Measurements from ENCODE around the gene GOLGA6L10. TPM values are rescaled to one million over a fixed set of nuclear protein-coding genes. Genes with fewer than 3 reads are reported as not detected.
"Not testable (repeated sequence)": the region's sequence is repeated elsewhere in the genome, so short reads cannot be mapped to it uniquely, and the experiment has no call there.

GOLGA6L10 gene
- total RNA-seq, 1 donor from 2014 or later, result 3.6 TPM

DNA sequence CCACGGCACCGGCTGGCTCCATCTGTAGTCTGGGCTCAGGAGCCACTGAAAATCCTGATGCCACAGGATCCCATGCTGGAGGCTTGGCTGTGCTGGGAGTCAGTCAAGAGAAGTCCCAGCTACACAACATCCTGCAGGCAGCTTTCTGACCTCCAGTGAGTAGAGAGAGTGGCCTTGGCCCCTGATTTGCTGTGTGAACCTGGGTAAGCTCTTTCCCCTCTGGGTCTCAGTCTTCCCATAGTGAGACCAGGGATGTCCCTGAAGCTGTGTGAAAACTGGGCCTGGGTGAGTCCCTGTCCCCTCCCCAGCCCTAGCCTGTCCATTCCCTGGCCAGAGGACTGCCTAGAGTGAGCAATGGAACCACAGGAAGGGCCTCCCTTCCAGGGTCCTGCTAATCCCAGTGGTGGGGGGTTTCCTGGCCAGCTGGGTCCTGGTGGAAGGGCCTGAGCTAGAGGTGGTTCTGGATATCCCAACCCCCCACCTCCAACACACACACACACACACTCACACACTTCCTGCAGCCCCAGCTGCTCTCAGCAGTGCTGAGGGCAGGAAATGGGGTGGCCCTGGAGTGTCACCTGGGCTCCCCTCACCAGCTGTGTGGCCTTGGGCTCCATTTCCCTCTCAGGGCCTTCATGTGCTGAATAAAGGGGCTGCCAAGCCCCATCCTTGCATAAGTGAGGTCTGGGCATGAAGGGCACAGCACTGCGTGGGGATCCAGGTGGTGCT lies 17.5 kb downstream of the GOLGA6L10 start:
- H3K4me1 Mint-ChIP-seq; H3K27ac Mint-ChIP-seq (ENCODE audit: unreplicated experiment); H3K27me3 Mint-ChIP-seq (ENCODE audit: low read depth); DNase-seq (ENCODE audit: low read depth, low spot score); H3K4me3 Mint-ChIP-seq; H3K36me3 Mint-ChIP-seq (ENCODE audit: low read depth); H3K9me3 Mint-ChIP-seq: not testable (repeated sequence)

DNA sequence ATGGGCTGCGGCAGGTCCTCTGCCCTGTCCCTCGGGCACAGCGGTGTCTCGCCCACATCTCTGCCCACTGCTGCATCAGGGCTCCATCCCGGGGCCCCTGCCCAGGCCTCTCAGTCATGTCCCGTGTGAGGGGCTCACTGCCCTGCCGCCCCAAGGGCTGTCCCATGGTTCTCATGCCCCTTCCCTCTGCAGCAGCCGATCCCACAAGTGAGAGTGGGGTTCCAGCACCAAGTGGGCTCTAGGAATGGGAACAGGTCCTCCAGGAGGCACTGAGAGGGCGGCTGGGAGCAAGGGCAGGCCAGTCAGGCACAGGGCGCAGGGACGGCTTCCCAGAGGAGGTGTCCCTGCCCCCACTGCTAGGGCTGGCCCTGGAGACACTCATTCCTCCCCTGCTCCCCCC lies 18.4 kb downstream of the GOLGA6L10 start:
- H3K4me3 Mint-ChIP-seq; H3K4me1 Mint-ChIP-seq; DNase-seq (ENCODE audit: low read depth, low spot score); H3K36me3 Mint-ChIP-seq (ENCODE audit: low read depth); H3K27ac Mint-ChIP-seq (ENCODE audit: unreplicated experiment); H3K27me3 Mint-ChIP-seq (ENCODE audit: low read depth); H3K9me3 Mint-ChIP-seq: not testable (repeated sequence)

DNA sequence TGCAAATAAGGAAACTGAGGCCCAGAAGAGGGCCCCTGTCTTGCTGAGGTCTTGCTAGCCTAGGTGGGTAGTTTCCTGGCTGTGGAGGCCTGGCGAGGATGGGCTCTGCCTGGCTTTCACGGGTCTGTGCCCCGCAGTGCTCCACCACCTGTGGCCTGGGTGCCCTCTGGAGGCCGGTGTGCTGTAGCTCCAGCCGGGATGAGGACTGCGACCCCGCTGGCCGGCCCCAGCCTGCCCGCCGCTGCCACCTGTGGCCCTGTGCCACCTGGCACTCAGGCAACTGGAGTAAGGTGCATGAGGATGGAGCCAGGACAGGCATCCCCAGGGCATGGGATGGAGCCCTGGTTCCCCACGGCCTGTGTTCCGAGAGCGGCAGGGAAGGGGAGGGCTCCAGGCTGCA lies 20.2 kb downstream of the GOLGA6L10 start:
- not testable (repeated sequence) for H3K36me3 Mint-ChIP-seq (ENCODE audit: low read depth); H3K27ac Mint-ChIP-seq (ENCODE audit: unreplicated experiment); H3K27me3 Mint-ChIP-seq (ENCODE audit: low read depth); DNase-seq (ENCODE audit: low read depth, low spot score); H3K9me3 Mint-ChIP-seq; H3K4me3 Mint-ChIP-seq; H3K4me1 Mint-ChIP-seq

DNA sequence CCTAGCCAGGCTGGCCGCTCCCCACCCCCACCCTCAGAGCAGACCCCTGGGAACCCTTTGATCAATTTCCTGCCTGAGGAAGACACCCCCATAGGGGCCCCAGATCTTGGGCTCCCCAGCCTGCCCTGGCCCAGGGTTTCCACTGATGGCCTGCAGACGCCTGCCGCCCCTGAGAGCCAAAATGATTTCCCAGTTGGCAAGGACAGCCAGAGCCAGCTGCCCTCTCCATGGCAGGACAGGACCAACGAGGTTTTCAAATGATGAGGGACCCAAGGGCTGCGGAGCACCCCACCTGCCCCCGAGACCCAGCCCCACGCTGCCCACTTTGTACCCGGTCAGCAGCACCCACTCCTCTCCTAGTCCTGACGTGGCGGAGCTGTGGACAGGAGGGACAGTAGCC lies 21.9 kb downstream of the GOLGA6L10 start:
- H3K27ac Mint-ChIP-seq (ENCODE audit: unreplicated experiment); H3K9me3 Mint-ChIP-seq; H3K4me1 Mint-ChIP-seq; H3K36me3 Mint-ChIP-seq (ENCODE audit: low read depth); H3K27me3 Mint-ChIP-seq (ENCODE audit: low read depth); H3K4me3 Mint-ChIP-seq; DNase-seq (ENCODE audit: low read depth, low spot score): not testable (repeated sequence)

GRCh38 chr15:82326896-82327295 lies 22.4 kb downstream of the GOLGA6L10 start:
- not testable (repeated sequence) for H3K27me3 Mint-ChIP-seq (ENCODE audit: low read depth); DNase-seq (ENCODE audit: low read depth, low spot score); H3K4me3 Mint-ChIP-seq; H3K9me3 Mint-ChIP-seq; H3K36me3 Mint-ChIP-seq (ENCODE audit: low read depth); H3K4me1 Mint-ChIP-seq; H3K27ac Mint-ChIP-seq (ENCODE audit: unreplicated experiment)

DNA sequence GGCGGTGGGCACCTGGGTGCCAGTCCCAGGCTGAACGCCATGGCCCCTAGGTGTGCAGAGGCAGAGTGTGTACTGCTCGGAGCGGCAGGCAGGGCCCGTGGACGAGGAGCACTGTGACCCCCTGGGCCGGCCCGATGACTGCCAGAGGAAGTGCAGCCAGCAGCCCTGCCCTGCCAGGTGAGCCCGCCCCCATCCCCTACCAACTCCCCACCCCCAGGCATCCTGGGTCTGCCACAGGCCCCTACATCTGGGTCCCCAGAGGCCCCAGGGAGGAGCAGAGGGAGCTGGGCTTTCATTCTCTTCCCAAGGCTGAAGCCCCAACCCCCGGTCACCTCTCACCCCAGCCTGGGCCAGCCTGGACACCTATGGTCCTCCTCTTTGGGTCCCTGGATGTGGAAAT lies 23.6 kb downstream of the GOLGA6L10 start:
- not testable (repeated sequence) for H3K27ac Mint-ChIP-seq (ENCODE audit: unreplicated experiment); H3K9me3 Mint-ChIP-seq; H3K4me3 Mint-ChIP-seq; H3K36me3 Mint-ChIP-seq (ENCODE audit: low read depth); DNase-seq (ENCODE audit: low read depth, low spot score); H3K27me3 Mint-ChIP-seq (ENCODE audit: low read depth); H3K4me1 Mint-ChIP-seq

DNA sequence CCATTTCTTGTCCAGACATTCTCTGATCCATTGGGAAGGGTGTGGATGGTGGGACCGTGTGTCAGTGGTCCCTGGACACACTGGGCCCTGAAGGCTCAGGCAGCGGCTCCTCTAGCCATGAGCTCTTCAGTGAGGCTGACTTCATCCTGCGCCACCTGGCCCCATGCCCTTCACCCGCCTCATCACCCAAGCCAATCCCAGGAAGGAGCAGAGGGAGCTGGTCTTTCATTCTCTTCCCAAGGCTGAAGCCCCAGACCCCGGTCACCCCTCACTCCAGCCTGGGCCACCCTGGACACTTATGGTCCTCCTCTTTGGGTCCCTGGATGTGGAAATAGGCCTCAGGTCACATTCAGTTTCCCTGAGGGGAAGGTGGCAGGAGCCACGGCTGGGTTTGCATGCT lies 24.4 kb downstream of the GOLGA6L10 start:
- not testable (repeated sequence) for H3K4me1 Mint-ChIP-seq; DNase-seq (ENCODE audit: low read depth, low spot score); H3K27ac Mint-ChIP-seq (ENCODE audit: unreplicated experiment); H3K27me3 Mint-ChIP-seq (ENCODE audit: low read depth); H3K4me3 Mint-ChIP-seq; H3K36me3 Mint-ChIP-seq (ENCODE audit: low read depth); H3K9me3 Mint-ChIP-seq

GRCh38 chr15:82322488-82322887 lies 26.8 kb downstream of the GOLGA6L10 start:
- H3K9me3 Mint-ChIP-seq; H3K36me3 Mint-ChIP-seq (ENCODE audit: low read depth); H3K4me1 Mint-ChIP-seq; H3K27me3 Mint-ChIP-seq (ENCODE audit: low read depth); DNase-seq (ENCODE audit: low read depth, low spot score); H3K27ac Mint-ChIP-seq (ENCODE audit: unreplicated experiment); H3K4me3 Mint-ChIP-seq: not testable (repeated sequence)

DNA sequence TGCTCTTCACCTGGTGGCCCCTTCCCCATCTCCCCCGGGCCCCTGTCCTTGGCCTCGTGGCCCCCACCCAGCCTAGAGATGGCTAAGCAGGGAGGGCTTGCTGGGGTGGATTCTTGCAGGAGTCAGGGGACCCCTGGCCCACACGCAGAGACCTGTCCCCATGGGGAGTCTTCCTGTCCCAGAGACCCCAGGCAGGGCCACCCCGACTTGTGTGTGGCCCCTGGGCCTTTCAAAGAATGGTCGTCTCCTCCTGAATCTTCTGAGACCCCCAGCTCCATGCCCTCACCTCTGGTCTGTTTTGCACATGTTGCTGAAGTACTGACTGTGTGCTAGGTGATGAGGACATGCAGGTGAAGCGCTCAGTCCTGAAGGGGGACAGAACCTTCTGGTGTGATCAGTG lies 28.4 kb downstream of the GOLGA6L10 start:
- not testable (repeated sequence) for H3K4me1 Mint-ChIP-seq; H3K9me3 Mint-ChIP-seq; DNase-seq (ENCODE audit: low read depth, low spot score); H3K27ac Mint-ChIP-seq (ENCODE audit: unreplicated experiment); H3K36me3 Mint-ChIP-seq (ENCODE audit: low read depth); H3K4me3 Mint-ChIP-seq; H3K27me3 Mint-ChIP-seq (ENCODE audit: low read depth)

DNA sequence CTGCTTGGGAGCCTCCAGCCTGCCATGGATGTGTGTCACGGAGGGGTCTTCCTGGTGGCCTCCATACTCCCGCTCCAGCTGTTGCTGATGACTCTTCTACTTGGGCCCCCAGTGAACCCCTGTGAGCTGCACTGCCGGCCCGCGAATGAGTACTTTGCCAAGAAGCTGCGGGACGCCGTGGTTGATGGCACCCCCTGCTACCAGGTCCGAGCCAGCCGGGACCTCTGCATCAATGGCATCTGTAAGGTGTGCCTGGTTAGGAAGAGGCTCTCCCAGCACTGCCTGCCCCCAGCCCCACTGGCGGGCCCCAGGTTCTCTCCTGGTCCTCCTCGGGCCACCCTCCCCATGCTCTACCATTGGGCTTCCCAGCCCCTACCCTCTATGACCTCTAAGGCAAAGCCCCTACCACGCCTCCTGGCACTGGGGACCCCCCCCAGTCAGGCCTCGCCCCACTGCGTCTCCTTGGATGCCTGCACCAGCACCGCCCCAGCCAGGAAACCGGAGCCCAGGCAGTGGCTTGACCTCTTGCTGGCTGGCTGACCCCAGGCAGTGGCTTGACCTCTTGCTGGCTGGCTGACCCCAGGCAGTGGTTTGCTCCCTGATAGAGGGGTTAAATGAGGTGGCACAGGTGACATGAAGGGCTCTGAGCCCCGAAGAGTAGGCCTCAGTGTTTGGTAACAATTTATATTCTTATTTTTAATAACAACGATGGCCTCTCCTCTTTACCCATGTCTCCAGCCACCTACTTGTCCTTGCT lies 29.6 kb downstream of the GOLGA6L10 start:
- H3K36me3 Mint-ChIP-seq (ENCODE audit: low read depth); H3K4me1 Mint-ChIP-seq; DNase-seq (ENCODE audit: low read depth, low spot score); H3K4me3 Mint-ChIP-seq; H3K9me3 Mint-ChIP-seq; H3K27me3 Mint-ChIP-seq (ENCODE audit: low read depth); H3K27ac Mint-ChIP-seq (ENCODE audit: unreplicated experiment): not testable (repeated sequence)

- H3K9me3 Mint-ChIP-seq; H3K4me3 Mint-ChIP-seq; H3K27ac Mint-ChIP-seq (ENCODE audit: unreplicated experiment); DNase-seq (ENCODE audit: low read depth, low spot score); H3K4me1 Mint-ChIP-seq; H3K36me3 Mint-ChIP-seq (ENCODE audit: low read depth); H3K27me3 Mint-ChIP-seq (ENCODE audit: low read depth): not testable (repeated sequence)
Observed at GRCh38 chr15:82318281-82318680, 31.0 kb downstream of the GOLGA6L10 start.

DNA sequence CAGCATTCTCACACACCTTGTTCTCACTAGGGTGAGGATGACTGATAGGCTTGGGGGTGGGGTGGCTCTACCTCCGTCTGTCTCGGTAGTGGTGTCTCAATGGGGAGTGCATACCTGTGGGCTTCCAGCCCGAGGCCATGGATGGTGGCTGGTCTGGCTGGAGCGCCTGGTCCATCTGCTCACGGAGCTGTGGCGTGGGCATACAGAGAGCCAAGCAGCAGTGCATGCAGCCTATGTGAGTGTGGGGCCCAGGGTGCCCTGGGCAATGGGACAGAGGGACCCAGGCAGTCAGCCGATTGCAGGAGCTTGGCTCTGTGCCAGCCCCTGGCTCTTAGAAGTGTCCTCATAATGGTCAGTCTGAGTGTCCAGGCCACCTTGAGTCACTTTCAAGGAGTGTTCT lies 31.8 kb downstream of the GOLGA6L10 start:
- H3K36me3 Mint-ChIP-seq (ENCODE audit: low read depth); H3K27me3 Mint-ChIP-seq (ENCODE audit: low read depth); H3K27ac Mint-ChIP-seq (ENCODE audit: unreplicated experiment); H3K4me1 Mint-ChIP-seq; DNase-seq (ENCODE audit: low read depth, low spot score); H3K9me3 Mint-ChIP-seq; H3K4me3 Mint-ChIP-seq: not testable (repeated sequence)
